GM08714 (cell line): Measurements from ENCODE around the gene ABCC5.

ENCODE experiments used
- H3K4me3 ChIP-seq: fragments of 200-500 bp; sonication (Bioruptor generic); 2 replicates; pipeline ENCODE4 v1.5.1; 2014; ENCODE audit warnings: mild to moderate bottlenecking, low read length, inconsistent platforms
- ZNF274 ChIP-seq: IDR thresholded peaks from 2 replicates; pipeline ENCODE4 v1.6.1; 2012; ENCODE audit warnings: mild to moderate bottlenecking, low read depth, low read length

The ABCC5 gene

GRCh38 chr3:183968666-183969245 lies 48.9 kb downstream of the ABCC5 start:
- no peak for TF ChIP-seq ZNF274
- H3K4me3 ChIP-seq, result no peak overlapping the region

GRCh38 chr3:183967693-183968092 lies 50.0 kb downstream of the ABCC5 start:
- TF ChIP-seq ZNF274, result no peak
- no peak overlapping the region for H3K4me3 ChIP-seq

DNA sequence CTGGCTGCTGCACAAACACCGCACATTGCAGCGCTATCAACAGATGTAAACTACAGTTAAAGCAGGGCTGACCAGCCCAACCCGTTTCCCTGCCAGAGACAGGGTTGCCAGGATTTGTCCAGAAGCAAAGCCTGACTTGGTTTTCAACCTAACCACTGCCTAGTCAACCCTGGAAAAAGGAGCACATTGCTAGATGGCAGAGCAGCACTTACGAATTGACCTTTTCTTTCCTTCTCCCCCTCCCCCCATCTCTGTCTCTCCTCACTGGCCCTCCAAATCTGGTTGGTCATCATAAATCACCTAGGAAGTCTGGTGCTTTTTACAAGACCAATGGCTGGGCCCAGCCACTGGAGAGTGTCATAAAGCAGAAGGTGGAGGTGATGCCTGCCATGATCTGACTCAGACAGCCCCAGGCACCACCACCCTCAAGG lies 51.3 kb downstream of the ABCC5 start:
- no peak overlapping the region for H3K4me3 ChIP-seq
- TF ChIP-seq ZNF274, result no peak

DNA sequence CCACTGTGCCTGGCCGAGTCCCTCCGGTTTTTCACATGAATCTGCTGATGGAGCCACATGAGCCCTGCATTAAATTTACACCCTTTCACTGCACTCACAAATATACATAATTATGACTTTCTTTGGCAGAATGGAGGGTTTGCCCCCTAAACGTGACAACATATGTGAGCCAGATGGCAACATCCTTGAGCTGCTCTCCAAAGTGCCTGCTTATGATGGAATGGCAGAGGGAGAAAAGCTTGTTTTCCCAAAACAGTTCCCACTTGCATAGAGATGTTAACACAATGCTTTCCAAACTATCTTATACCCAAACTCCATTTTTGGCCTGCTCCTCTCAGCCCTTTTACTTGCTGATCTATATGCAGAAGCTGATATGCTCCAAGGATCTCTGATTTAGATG lies 54.9 kb downstream of the ABCC5 start:
- no peak for TF ChIP-seq ZNF274
- no peak overlapping the region for H3K4me3 ChIP-seq

DNA sequence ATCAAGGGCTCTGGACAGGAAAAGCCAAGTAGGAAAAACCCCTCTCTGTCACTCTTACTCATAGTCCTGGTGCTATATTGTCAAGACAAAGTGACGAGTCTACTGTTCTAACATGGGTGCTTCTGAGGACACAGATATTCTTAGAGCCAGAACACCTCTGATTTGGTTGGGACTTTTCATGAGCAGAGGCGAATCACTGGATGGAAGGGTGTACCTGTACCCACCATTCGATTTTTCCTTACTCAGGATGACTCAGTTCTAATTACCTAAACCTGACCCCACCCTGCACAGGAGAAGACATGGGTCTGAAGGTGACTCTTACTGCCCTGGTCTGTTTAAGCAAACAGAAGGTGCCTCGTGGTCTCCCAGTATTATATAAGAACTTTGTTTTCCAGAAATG lies 58.5 kb downstream of the ABCC5 start:
- H3K4me3 ChIP-seq, result no peak overlapping the region
- TF ChIP-seq ZNF274, result no peak

- no peak overlapping the region for H3K4me3 ChIP-seq
Observed at GRCh38 chr3:183958775-183959174, 58.9 kb downstream of the ABCC5 start.

GRCh38 chr3:183958226-183958625 lies 59.5 kb downstream of the ABCC5 start:
- no peak for TF ChIP-seq ZNF274
- H3K4me3 ChIP-seq, result no peak overlapping the region

More at GRCh38 chr3:183958775-183959174, 58.9 kb downstream of the ABCC5 start:
- TF ChIP-seq ZNF274, result no peak

DNA sequence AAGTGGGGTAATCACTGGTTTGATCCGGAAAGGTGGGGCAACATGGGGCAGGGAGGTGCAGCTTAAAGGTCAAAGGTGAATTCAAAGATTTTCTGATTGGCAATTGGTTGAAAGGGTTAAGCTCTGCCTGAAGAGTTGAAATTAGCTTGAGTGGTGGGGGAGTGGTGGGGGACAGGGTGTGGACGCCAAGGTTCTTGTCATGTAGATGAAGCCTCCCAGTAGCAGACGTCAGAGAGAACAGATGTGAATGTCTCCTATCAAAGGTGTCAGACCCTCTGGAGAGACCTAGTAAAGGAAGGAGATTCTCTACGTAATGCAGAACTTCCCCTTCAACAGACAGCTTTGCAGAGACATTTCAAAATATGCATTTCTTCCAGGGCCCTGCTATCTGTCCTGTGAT lies 62.8 kb downstream of the ABCC5 start:
- no peak overlapping the region for H3K4me3 ChIP-seq
- TF ChIP-seq ZNF274, result no peak

DNA sequence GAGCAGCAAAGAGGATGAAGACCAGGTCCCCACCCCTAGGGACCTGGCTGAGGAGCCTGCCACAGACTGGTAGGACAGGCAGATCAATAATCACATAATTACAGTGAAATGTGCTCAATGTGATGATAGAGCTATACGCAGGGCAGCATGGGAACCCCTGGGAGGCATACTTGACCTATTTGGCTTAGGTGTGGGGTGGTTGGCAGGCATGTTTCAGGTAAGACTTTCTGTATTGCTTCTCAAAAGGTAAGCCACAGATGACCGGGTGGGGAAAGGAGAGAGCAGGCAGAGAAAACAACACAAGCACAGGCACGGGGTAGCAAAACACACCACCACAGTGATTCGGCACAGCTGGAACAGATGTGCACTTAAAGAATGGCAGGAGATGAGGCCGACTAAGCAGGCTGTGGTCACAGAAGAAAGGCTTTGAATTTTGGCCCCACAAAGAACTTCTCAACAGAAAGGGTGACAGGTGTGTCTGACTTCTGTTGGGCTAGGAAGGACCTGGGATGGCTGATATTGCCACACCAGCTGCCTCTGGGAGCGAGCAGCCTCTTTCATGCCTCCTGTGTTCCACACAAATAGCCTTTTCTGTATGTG lies 64.1 kb downstream of the ABCC5 start:
- H3K4me3 ChIP-seq, result no peak overlapping the region
- TF ChIP-seq ZNF274, result no peak

DNA sequence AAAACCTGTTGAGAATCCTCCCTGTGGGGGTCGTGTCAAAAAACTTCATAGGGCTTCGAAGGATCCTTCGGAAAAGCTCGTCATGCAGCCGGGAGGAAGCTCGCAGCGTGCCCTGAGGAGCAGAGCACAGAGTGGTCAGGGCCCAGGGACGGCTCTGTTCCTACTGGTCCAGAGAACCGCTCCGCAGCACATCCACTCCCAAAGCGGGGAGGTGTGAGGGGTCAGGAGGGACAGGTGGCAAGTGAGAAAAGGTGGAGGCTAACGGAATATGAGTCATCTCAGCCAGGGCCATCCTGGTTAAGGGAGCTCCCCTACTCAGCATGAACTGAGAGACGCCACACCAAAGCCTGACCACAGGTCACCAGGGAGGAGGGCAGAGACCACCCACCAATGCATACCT lies 66.2 kb downstream of the ABCC5 start:
- TF ChIP-seq ZNF274, result no peak
- H3K4me3 ChIP-seq, result no peak overlapping the region

DNA sequence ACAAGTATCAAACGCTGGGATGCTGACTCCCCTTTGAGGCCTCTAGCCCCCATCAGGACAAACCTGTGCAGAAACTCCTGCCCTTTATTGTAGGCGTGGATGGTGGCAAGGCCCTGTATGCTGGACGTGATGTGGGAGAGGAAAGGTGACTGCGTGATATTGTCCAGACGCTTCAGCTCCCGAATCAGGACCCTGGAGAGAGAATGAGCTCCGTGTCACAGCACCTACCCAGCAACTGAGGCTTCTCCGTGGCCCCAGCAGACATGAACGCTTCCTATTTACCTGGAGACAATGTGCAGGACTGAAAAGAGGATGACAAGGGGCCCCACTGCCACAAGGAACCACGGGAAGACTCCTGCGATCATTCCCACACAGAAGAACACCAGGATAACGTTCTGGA lies 68.0 kb downstream of the ABCC5 start:
- TF ChIP-seq ZNF274, result no peak
- no peak overlapping the region for H3K4me3 ChIP-seq

GRCh38 chr3:183946037-183946436 lies 71.6 kb downstream of the ABCC5 start:
- no peak for TF ChIP-seq ZNF274
- no peak overlapping the region for H3K4me3 ChIP-seq

GRCh38 chr3:183944775-183945174 lies 72.9 kb downstream of the ABCC5 start:
- no peak for TF ChIP-seq ZNF274
- no peak overlapping the region for H3K4me3 ChIP-seq

- H3K4me3 ChIP-seq, result no peak overlapping the region
- TF ChIP-seq ZNF274, result no peak
Observed at GRCh38 chr3:183943739-183944138, 73.9 kb downstream of the ABCC5 start.

- no peak overlapping the region for H3K4me3 ChIP-seq
- no peak for TF ChIP-seq ZNF274
Observed at GRCh38 chr3:183941216-183941615, 76.5 kb downstream of the ABCC5 start.
